HEK293 (cell line): ENCODE data around the gene IVD.

Source experiments
- CTCF ChIA-PET: fragments of 350-600 bp; formaldehyde crosslinking; extraction: SDS; loops from one replicate; lab custom pipeline; 2021; ENCODE audit warnings: antibody characterized with exemption; lab: Yijun Ruan, JAX
- POLR2A ChIA-PET: fragments of 300-600 bp; formaldehyde crosslinking; extraction: SDS; loops from one replicate; lab custom pipeline; 2020; ENCODE audit warnings: antibody characterized with exemption, inconsistent platforms; lab: Yijun Ruan, JAX
- H3K27ac ChIP-seq: fragments of 200-500 bp; sonication (Bioruptor generic); 2 replicates; pipeline ENCODE4 v1.5.1; 2014; ENCODE audit warnings: low read depth, low read length, control low read depth, inconsistent platforms; ENCODE audit errors: extremely low read depth
- H3K36me3 ChIP-seq, 2 experiments: fragments of 200-500 bp in 1 of 2; sonication (Bioruptor generic) in 1 of 2; 1 replicate in 1 of 2; 2 replicates in 1 of 2; pipeline ENCODE4 v1.5.1; 2014 to 2017; ENCODE audit warnings: inconsistent platforms in 2 of 2, low read length in 2 of 2; ENCODE audit not compliant: control insufficient read depth in 2 of 2, insufficient read depth in 1 of 2
- H3K4me1 ChIP-seq: fragments of 200-500 bp; sonication (Bioruptor generic); 2 replicates; pipeline ENCODE4 v1.5.1; 2014; ENCODE audit warnings: mild to moderate bottlenecking, low read length, inconsistent platforms; ENCODE audit not compliant: control insufficient read depth, insufficient read depth
- H3K4me3 ChIP-seq: 2 replicates; pipeline ENCODE4 v1.5.1; 2011; ENCODE audit warnings: low read depth, mild to moderate bottlenecking, control low read depth, low read length, moderate library complexity
- H3K9me3 ChIP-seq: fragments of 200-500 bp; sonication (Bioruptor generic); 2 replicates; pipeline ENCODE4 v1.5.1; 2014; ENCODE audit warnings: low read depth, low read length, inconsistent platforms; ENCODE audit not compliant: control insufficient read depth, insufficient read depth
- AEBP2 ChIP-seq: fragments of 450-650 bp; formaldehyde crosslinking; IDR thresholded peaks from 2 replicates; pipeline ENCODE4 v1.5.1; 2016; ENCODE audit warnings: missing biosample characterization, missing genetic modification characterization, borderline replicate concordance
- EGR2 ChIP-seq: fragments of 450-650 bp; formaldehyde crosslinking; IDR thresholded peaks from 2 replicates; pipeline ENCODE4 v1.5.1; 2016; ENCODE audit warnings: low read depth, missing biosample characterization, missing genetic modification characterization
- KLF16 ChIP-seq: fragments of 450-650 bp; formaldehyde crosslinking; IDR thresholded peaks from 2 replicates; pipeline ENCODE4 v1.5.1; 2017; ENCODE audit warnings: missing biosample characterization, missing genetic modification characterization
- PRDM1 ChIP-seq: fragments of 450-650 bp; formaldehyde crosslinking; IDR thresholded peaks from 2 replicates; pipeline ENCODE4; 2016; ENCODE audit warnings: missing biosample characterization, missing genetic modification characterization
- SCRT1 ChIP-seq: fragments of 450-650 bp; formaldehyde crosslinking; IDR thresholded peaks from 2 replicates; pipeline ENCODE4 v1.5.1; 2016; ENCODE audit warnings: missing biosample characterization, missing genetic modification characterization, borderline replicate concordance
- SP2 ChIP-seq: fragments of 450-650 bp; formaldehyde crosslinking; IDR thresholded peaks from 2 replicates; pipeline ENCODE4 v1.5.1; 2016; ENCODE audit warnings: missing biosample characterization, missing genetic modification characterization
- ZBTB11 ChIP-seq: fragments of 450-650 bp; formaldehyde crosslinking; conservative IDR thresholded peaks from 2 replicates; pipeline ENCODE4 v1.5.1; 2016; ENCODE audit warnings: low read depth, missing biosample characterization, missing genetic modification characterization
- ZFHX2 ChIP-seq: fragments of 450-650 bp; formaldehyde crosslinking; conservative IDR thresholded peaks from 2 replicates; pipeline ENCODE4 v1.5.1; 2016; ENCODE audit warnings: missing biosample characterization, missing genetic modification characterization
- ZFP41 ChIP-seq: fragments of 450-650 bp; formaldehyde crosslinking; IDR thresholded peaks from 2 replicates; pipeline ENCODE4 v1.5.1; 2016; ENCODE audit warnings: missing biosample characterization, missing genetic modification characterization, borderline replicate concordance
- ZNF121 ChIP-seq: fragments of 450-650 bp; formaldehyde crosslinking; IDR thresholded peaks from 2 replicates; pipeline ENCODE4 v1.5.1; 2016; ENCODE audit warnings: missing biosample characterization, missing genetic modification characterization
- ZNF223 ChIP-seq: fragments of 450-650 bp; formaldehyde crosslinking; IDR thresholded peaks from 2 replicates; pipeline ENCODE4 v1.5.1; 2016; ENCODE audit warnings: missing biosample characterization, missing genetic modification characterization
- ZNF324 ChIP-seq: fragments of 450-650 bp; formaldehyde crosslinking; IDR thresholded peaks from 2 replicates; pipeline ENCODE4 v1.5.1; 2016; ENCODE audit warnings: missing biosample characterization, missing genetic modification characterization
- ZNF416 ChIP-seq: fragments of 450-650 bp; formaldehyde crosslinking; IDR thresholded peaks from 2 replicates; pipeline ENCODE4 v1.5.1; 2016; ENCODE audit warnings: missing biosample characterization, missing genetic modification characterization
- ZNF423 ChIP-seq: fragments of 450-650 bp; formaldehyde crosslinking; IDR thresholded peaks from 2 replicates; pipeline ENCODE4 v1.5.1; 2016; ENCODE audit warnings: missing biosample characterization, missing genetic modification characterization
- ZNF544 ChIP-seq: fragments of 450-650 bp; formaldehyde crosslinking; IDR thresholded peaks from 2 replicates; pipeline ENCODE4 v1.5.0; 2017; ENCODE audit warnings: missing biosample characterization, missing genetic modification characterization
- ZNF549 ChIP-seq: fragments of 450-650 bp; IDR thresholded peaks from 2 replicates; pipeline ENCODE4 v1.5.1; 2018; ENCODE audit warnings: missing biosample characterization, missing genetic modification characterization, mild to moderate bottlenecking, inconsistent platforms, moderate library complexity
- ZNF610 ChIP-seq: fragments of 450-650 bp; formaldehyde crosslinking; IDR thresholded peaks from 2 replicates; pipeline ENCODE4 v1.5.1; 2016; ENCODE audit warnings: missing biosample characterization, missing genetic modification characterization, borderline replicate concordance
- ZNF639 ChIP-seq: fragments of 450-650 bp; formaldehyde crosslinking; IDR thresholded peaks from 2 replicates; pipeline ENCODE4 v1.5.1; 2016; ENCODE audit warnings: missing biosample characterization, missing genetic modification characterization
- ZNF701 ChIP-seq: fragments of 450-650 bp; formaldehyde crosslinking; IDR thresholded peaks from 2 replicates; pipeline ENCODE4 v1.5.1; 2016; ENCODE audit warnings: missing biosample characterization, missing genetic modification characterization
- ZSCAN16 ChIP-seq: fragments of 450-650 bp; formaldehyde crosslinking; IDR thresholded peaks from 2 replicates; pipeline ENCODE4 v1.5.1; 2016; ENCODE audit warnings: missing biosample characterization, missing genetic modification characterization
- ZSCAN23 ChIP-seq: fragments of 450-650 bp; formaldehyde crosslinking; IDR thresholded peaks from 2 replicates; pipeline ENCODE4 v1.5.1; 2016; ENCODE audit warnings: missing biosample characterization, missing genetic modification characterization
- TF ChIP-seq, protein P1 (sequence below): fragments of 450-650 bp; formaldehyde crosslinking; IDR thresholded peaks from 2 replicates; pipeline ENCODE4 v1.5.1; 2016; ENCODE audit warnings: missing biosample characterization, missing genetic modification characterization
- TF ChIP-seq, protein P2 (sequence below): fragments of 450-650 bp; formaldehyde crosslinking; IDR thresholded peaks from 2 replicates; pipeline ENCODE4 v1.5.1; 2016; ENCODE audit warnings: missing biosample characterization, missing genetic modification characterization
- TF ChIP-seq, protein P3 (sequence below): fragments of 450-650 bp; formaldehyde crosslinking; IDR thresholded peaks from 2 replicates; pipeline ENCODE4 v1.5.1; 2016; ENCODE audit warnings: missing biosample characterization, missing genetic modification characterization

IVD gene

DNA sequence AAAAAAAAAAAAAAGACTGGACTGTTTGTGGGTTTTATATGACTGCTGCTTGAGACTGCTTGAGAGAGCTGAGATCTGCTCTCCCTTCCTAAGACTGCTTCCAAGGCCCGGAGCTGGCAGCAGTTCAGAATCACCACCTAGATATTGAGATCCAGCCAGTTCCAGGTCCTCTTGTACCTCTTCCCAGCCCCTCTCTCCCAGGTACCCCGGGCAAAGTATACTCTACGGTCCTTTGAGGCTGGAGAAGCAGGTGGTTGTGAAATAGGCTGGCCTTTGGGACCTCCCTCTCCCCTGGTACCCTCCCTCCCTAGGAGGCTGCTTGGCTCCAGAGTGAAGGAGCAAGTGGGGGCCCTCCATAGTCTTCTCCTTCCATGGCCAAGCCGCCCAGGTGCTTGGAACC is 22.6 kb downstream of the IVD start (continued):
- TF ChIP-seq ZNF639 (tag by site-specific recombination): no peak
- TF ChIP-seq ZNF324 (tag by site-specific recombination): no peak
- TF ChIP-seq ZNF549 (tag by site-specific recombination): no peak
- no peak for TF ChIP-seq ZSCAN23
- no peak for TF ChIP-seq PRDM1 (tag by site-specific recombination)
- TF ChIP-seq ZNF416: no peak
- no peak for TF ChIP-seq AEBP2 (tag by site-specific recombination)

- no peak for TF ChIP-seq SCRT1 (tag by site-specific recombination)
- no peak for TF ChIP-seq KLF16
- TF ChIP-seq ZNF544 (tag by site-specific recombination): no peak
- no peak for TF ChIP-seq ZFP41 (tag by site-specific recombination)
- no peak for TF ChIP-seq PRDM1 (tag by site-specific recombination)
- TF ChIP-seq ZBTB11: no peak
- no peak for TF ChIP-seq ZNF223 (tag by site-specific recombination)
- no peak for TF ChIP-seq ZNF121 (tag by site-specific recombination)
- TF ChIP-seq ZNF423 (tag by site-specific recombination): no peak
- TF ChIP-seq SP2 (tag by site-specific recombination): 0 out of 2 replicates have a peak, but pooled peaks have one; percentile 9
- TF ChIP-seq, protein P1, sequence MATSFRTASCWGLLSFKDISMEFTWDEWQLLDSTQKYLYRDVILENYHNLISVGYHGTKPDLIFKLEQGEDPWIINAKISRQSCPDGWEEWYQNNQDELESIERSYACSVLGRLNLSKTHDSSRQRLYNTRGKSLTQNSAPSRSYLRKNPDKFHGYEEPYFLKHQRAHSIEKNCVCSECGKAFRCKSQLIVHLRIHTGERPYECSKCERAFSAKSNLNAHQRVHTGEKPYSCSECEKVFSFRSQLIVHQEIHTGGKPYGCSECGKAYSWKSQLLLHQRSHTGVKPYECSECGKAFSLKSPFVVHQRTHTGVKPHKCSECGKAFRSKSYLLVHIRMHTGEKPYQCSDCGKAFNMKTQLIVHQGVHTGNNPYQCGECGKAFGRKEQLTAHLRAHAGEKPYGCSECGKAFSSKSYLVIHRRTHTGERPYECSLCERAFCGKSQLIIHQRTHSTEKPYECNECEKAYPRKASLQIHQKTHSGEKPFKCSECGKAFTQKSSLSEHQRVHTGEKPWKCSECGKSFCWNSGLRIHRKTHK (tag by site-specific recombination): no peak
- TF ChIP-seq, protein P2, sequence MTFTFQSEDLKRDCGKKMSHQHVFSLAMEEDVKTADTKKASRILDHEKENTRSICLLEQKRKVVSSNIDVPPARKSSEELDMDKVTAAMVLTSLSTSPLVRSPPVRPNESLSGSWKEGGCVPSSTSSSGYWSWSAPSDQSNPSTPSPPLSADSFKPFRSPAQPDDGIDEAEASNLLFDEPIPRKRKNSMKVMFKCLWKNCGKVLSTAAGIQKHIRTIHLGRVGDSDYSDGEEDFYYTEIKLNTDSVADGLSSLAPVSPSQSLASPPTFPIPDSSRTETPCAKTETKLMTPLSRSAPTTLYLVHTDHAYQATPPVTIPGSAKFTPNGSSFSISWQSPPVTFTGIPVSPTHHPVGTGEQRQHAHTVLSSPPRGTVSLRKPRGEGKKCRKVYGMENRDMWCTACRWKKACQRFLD (tag by site-specific recombination): no peak
- TF ChIP-seq ZNF610: no peak
- TF ChIP-seq, protein P3, sequence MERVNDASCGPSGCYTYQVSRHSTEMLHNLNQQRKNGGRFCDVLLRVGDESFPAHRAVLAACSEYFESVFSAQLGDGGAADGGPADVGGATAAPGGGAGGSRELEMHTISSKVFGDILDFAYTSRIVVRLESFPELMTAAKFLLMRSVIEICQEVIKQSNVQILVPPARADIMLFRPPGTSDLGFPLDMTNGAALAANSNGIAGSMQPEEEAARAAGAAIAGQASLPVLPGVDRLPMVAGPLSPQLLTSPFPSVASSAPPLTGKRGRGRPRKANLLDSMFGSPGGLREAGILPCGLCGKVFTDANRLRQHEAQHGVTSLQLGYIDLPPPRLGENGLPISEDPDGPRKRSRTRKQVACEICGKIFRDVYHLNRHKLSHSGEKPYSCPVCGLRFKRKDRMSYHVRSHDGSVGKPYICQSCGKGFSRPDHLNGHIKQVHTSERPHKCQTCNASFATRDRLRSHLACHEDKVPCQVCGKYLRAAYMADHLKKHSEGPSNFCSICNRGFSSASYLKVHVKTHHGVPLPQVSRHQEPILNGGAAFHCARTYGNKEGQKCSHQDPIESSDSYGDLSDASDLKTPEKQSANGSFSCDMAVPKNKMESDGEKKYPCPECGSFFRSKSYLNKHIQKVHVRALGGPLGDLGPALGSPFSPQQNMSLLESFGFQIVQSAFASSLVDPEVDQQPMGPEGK (tag by site-specific recombination): no peak
- TF ChIP-seq ZNF701 (tag by site-specific recombination): no peak
- TF ChIP-seq ZFHX2: peak; percentile 62
- TF ChIP-seq ZSCAN16 (tag by site-specific recombination): no peak
- TF ChIP-seq EGR2: peak; percentile 61; the same call in 1 of the 2 replicates
- Histone ChIP-seq H3K4me3 (no peak overlapping the region), H3K36me3 (no peaks in the 10 kb centered on the region; a peak in 1 of 3 replicates), H3K27ac (no peak overlapping the region), H3K4me1 (no peaks in the 10 kb centered on the region), H3K9me3 (no peaks in the 10 kb centered on the region)
- CTCF ChIA-PET: interaction anchor here (0.7 kb wide), 1 partner anchor 245 kb away, joined by 3 read pairs; no protein-coding TSS in a partner anchor
- POLR2A ChIA-PET: interaction anchor here (0.6 kb wide), 1 partner anchor 96 kb away, joined by 5 read pairs; no protein-coding TSS in a partner anchor
These were observed 23.6 kb downstream of the IVD start for GRCh38 chr15:40429068-40429710.
